Astrocyte (in vitro differentiated cells and primary cell): ENCODE measurements around the gene MAP1B. TPM values are rescaled to one million over a fixed set of nuclear protein-coding genes. Genes with fewer than 3 reads are reported as not detected.

Experiments
- DNase-seq: peaks from one replicate; pipeline ENCODE4 v3.0.0-alpha.2; 2010; ENCODE audit warnings: low read depth
- FAIRE-seq: peaks from 2 replicates; lab custom pipeline; 2011; peaks lifted over from hg19 to GRCh38; lab: Jason Lieb, UNC
- H2AFZ ChIP-seq: 2 replicates; pipeline ENCODE4 v1.6.0; 2012; ENCODE audit warnings: low read depth, low read length, inconsistent platforms
- H3K27ac ChIP-seq: 2 replicates; pipeline ENCODE4 v1.5.1; 2011; ENCODE audit warnings: low read depth, low read length, inconsistent platforms
- H3K27me3 ChIP-seq: 2 replicates; pipeline ENCODE4 v1.6.0; 2011; ENCODE audit warnings: low read length, inconsistent platforms; ENCODE audit not compliant: insufficient read depth
- H3K36me3 ChIP-seq: 2 replicates; pipeline ENCODE4 v1.5.1; 2011; ENCODE audit warnings: low read length, inconsistent platforms; ENCODE audit not compliant: insufficient read depth
- H3K4me1 ChIP-seq: 2 replicates; pipeline ENCODE4 v1.5.1; 2011; ENCODE audit warnings: low read length, inconsistent platforms; ENCODE audit not compliant: insufficient read depth
- H3K4me2 ChIP-seq: 2 replicates; pipeline ENCODE4 v1.6.0; 2012; ENCODE audit warnings: low read length, inconsistent platforms
- H3K4me3 ChIP-seq: 2 replicates; pipeline ENCODE4 v1.5.1; 2011; ENCODE audit warnings: low read depth, mild to moderate bottlenecking, low read length, inconsistent platforms; ENCODE audit not compliant: insufficient read depth
- H3K79me2 ChIP-seq: 2 replicates; pipeline ENCODE4 v1.6.0; 2012; ENCODE audit warnings: mild to moderate bottlenecking, low read length, inconsistent platforms; ENCODE audit not compliant: insufficient read depth
- H3K9ac ChIP-seq: 2 replicates; pipeline ENCODE4 v1.6.0; 2012; ENCODE audit warnings: mild to moderate bottlenecking, low read length, inconsistent platforms
- H3K9me3 ChIP-seq: 2 replicates; pipeline ENCODE4 v1.5.1; 2012; ENCODE audit warnings: low read depth, mild to moderate bottlenecking, low read length, inconsistent platforms; ENCODE audit not compliant: insufficient read depth
- H4K20me1 ChIP-seq: 2 replicates; pipeline ENCODE4 v1.6.0; 2012; ENCODE audit warnings: low read length, inconsistent platforms; ENCODE audit not compliant: insufficient read depth
- H3K27ac Mint-ChIP-seq: one replicate; pipeline ENCODE4 v1.8.0; 2021; ENCODE audit warnings: mild to moderate bottlenecking, mixed read lengths; ENCODE audit not compliant: unreplicated experiment
- H3K27me3 Mint-ChIP-seq: one replicate; pipeline ENCODE4 v1.8.0; 2021; ENCODE audit warnings: low read depth, mixed read lengths; ENCODE audit not compliant: unreplicated experiment
- H3K36me3 Mint-ChIP-seq: one replicate; pipeline ENCODE4 v1.8.0; 2021; ENCODE audit warnings: low read depth, mixed read lengths; ENCODE audit not compliant: unreplicated experiment
- H3K4me1 Mint-ChIP-seq: one replicate; pipeline ENCODE4 v1.8.0; 2021; ENCODE audit warnings: low read depth, mixed read lengths; ENCODE audit not compliant: unreplicated experiment
- H3K4me3 Mint-ChIP-seq: one replicate; pipeline ENCODE4 v1.8.0; 2021; ENCODE audit warnings: mild to moderate bottlenecking, moderate library complexity, mixed read lengths; ENCODE audit not compliant: unreplicated experiment
- H3K9me3 Mint-ChIP-seq: one replicate; pipeline ENCODE4 v1.8.0; 2021; ENCODE audit warnings: mild to moderate bottlenecking, mixed read lengths; ENCODE audit not compliant: unreplicated experiment
- CTCF ChIP-seq: IDR thresholded peaks from 2 replicates; pipeline ENCODE4 v1.5.1; 2011; ENCODE audit warnings: low read depth, mild to moderate bottlenecking, inconsistent platforms, low read length, moderate library complexity; ENCODE audit not compliant: insufficient read depth
- EZH2 ChIP-seq: IDR thresholded peaks from 2 replicates; pipeline ENCODE4 v1.6.1; 2012; ENCODE audit warnings: mild to moderate bottlenecking, low read length, inconsistent platforms; ENCODE audit not compliant: insufficient read depth
- total RNA-seq: library from RNA; stranded (reverse); gene quantifications from 2 replicates; pipeline ENCODE4 v1.2.1, GENCODE V29; 2021

Gene MAP1B
- total RNA-seq, 1 donor from 2014 or later: 476 TPM

GRCh38 chr5:72182686-72183085, 75.4 kb downstream of the MAP1B start:
- Histone ChIP-seq H2AFZ (no peak overlapping the region), H3K4me3 (no peak overlapping the region), H3K9me3 (no peaks in the 10 kb centered on the region), H3K36me3 (peaks cover 35% of the 10 kb centered on the region), H3K9ac (no peak overlapping the region), H3K27ac (peak overlapping the region; percentile 11), H3K4me2 (peak overlapping the region; percentile 30), H4K20me1 (peaks cover 66% of the 10 kb centered on the region), H3K79me2 (peaks cover 87% of the 10 kb centered on the region), H3K4me1 (peaks cover 47% of the 10 kb centered on the region), H3K27me3 (no peaks in the 10 kb centered on the region)
- Mint-ChIP-seq H3K27ac (no peak overlapping the region), H3K36me3 (peaks cover 45% of the 10 kb centered on the region), H3K4me3 (no peak overlapping the region), H3K4me1 (peaks cover 45% of the 10 kb centered on the region), H3K27me3 (no peaks in the 10 kb centered on the region), H3K9me3 (no peaks in the 10 kb centered on the region)
- TF ChIP-seq CTCF (no peak), EZH2 (no peak)
- FAIRE-seq (no peak), DNase-seq (no peak)

GRCh38 chr5:72183101-72183520, 75.8 kb downstream of the MAP1B start:
- DNase-seq (no peak), FAIRE-seq (no peak)
- Histone ChIP-seq H3K9ac (no peak overlapping the region), H2AFZ (no peak overlapping the region), H3K79me2 (peaks cover 89% of the 10 kb centered on the region), H3K9me3 (no peaks in the 10 kb centered on the region), H3K4me2 (peak overlapping the region; percentile 30), H3K27ac (peak overlapping the region; percentile 11), H3K36me3 (peaks cover 37% of the 10 kb centered on the region), H3K4me1 (peaks cover 47% of the 10 kb centered on the region), H4K20me1 (peaks cover 70% of the 10 kb centered on the region), H3K4me3 (no peak overlapping the region), H3K27me3 (no peaks in the 10 kb centered on the region)
- TF ChIP-seq EZH2 (no peak), CTCF (no peak)
- H3K4me3 Mint-ChIP-seq: no peak overlapping the region
- H3K9me3 Mint-ChIP-seq: no peaks in the 10 kb centered on the region
- H3K4me1 Mint-ChIP-seq: peaks cover 49% of the 10 kb centered on the region
- no peak overlapping the region for H3K27ac Mint-ChIP-seq
- no peaks in the 10 kb centered on the region for H3K27me3 Mint-ChIP-seq
- peaks cover 46% of the 10 kb centered on the region for H3K36me3 Mint-ChIP-seq

GRCh38 chr5:72184408-72184807, 77.1 kb downstream of the MAP1B start:
- DNase-seq (no peak), FAIRE-seq (no peak)
- Histone ChIP-seq H3K4me1 (peaks cover 38% of the 10 kb centered on the region), H3K4me3 (no peak overlapping the region), H2AFZ (no peak overlapping the region), H4K20me1 (peaks cover 82% of the 10 kb centered on the region), H3K4me2 (no peak overlapping the region), H3K79me2 (peaks cover 96% of the 10 kb centered on the region), H3K27me3 (no peaks in the 10 kb centered on the region), H3K9ac (no peak overlapping the region), H3K27ac (no peak overlapping the region), H3K9me3 (no peaks in the 10 kb centered on the region), H3K36me3 (peaks cover 48% of the 10 kb centered on the region)
- Mint-ChIP-seq H3K27ac (no peak overlapping the region), H3K27me3 (no peaks in the 10 kb centered on the region), H3K36me3 (peaks cover 53% of the 10 kb centered on the region), H3K9me3 (no peaks in the 10 kb centered on the region), H3K4me3 (no peak overlapping the region), H3K4me1 (peaks cover 54% of the 10 kb centered on the region)
- no peak for TF ChIP-seq EZH2
- no peak for TF ChIP-seq CTCF
